CD4-positive, alpha-beta T cell (primary cell): ENCODE results near the gene C9orf43. TPM values are rescaled to one million over a fixed set of nuclear protein-coding genes. Genes with fewer than 3 reads are reported as not detected.
"Not testable (repeated sequence)": the region's sequence is repeated elsewhere in the genome, so short reads cannot be mapped to it uniquely, and the experiment has no call there.

Source experiments
- ATAC-seq: fragments of 200-7000 bp; cut with Tn5 transposase; one replicate; pipeline ENCODE4 v1.10.0; 2022; ENCODE audit warnings: mild to moderate bottlenecking; ENCODE audit not compliant: poor library complexity
- CTCF ChIA-PET: fragments of 350-600 bp; sonication (Branson Sonifier 250); formaldehyde crosslinking; loops from one replicate; lab custom pipeline; 2021; ENCODE audit warnings: antibody characterized with exemption, inconsistent platforms; lab: Charles Lee
- POLR2A ChIA-PET: fragments of 350-600 bp; sonication (Branson Sonifier 250); formaldehyde crosslinking; loops from one replicate; lab custom pipeline; 2021; ENCODE audit warnings: antibody characterized with exemption, inconsistent platforms; lab: Charles Lee
- DNase-seq, 14 experiments: peaks; one replicate each; pipeline ENCODE4 v3.0.0-alpha.2; 2013 to 2020; ENCODE audit warnings: mixed read lengths in 2 of 14
- H3K27ac ChIP-seq, 2 donors: one replicate each; pipeline versions ENCODE4 v1.5.1 to v1.7.0; 2013; ENCODE audit warnings: low read length in 2 of 2, low read depth in 1 of 2, mild to moderate bottlenecking in 1 of 2
- H3K27me3 ChIP-seq, 2 experiments: 1 replicate in 1 of 2; 2 replicates in 1 of 2; pipeline versions ENCODE4 v1.6.1 to v1.7.0; 2013; ENCODE audit warnings: low read length in 2 of 2, control low read depth in 1 of 2, mild to moderate bottlenecking in 1 of 2, moderate library complexity in 1 of 2; ENCODE audit not compliant: insufficient read depth in 2 of 2, control insufficient read depth in 1 of 2
- H3K36me3 ChIP-seq: one replicate; pipeline ENCODE4 v1.6.1; 2013; ENCODE audit warnings: low read length, control low read depth; ENCODE audit not compliant: insufficient read depth
- H3K4me1 ChIP-seq: one replicate; pipeline ENCODE4 v1.6.1; 2013; ENCODE audit warnings: low read length, control low read depth; ENCODE audit not compliant: insufficient read depth
- H3K4me3 ChIP-seq: one replicate; pipeline ENCODE4 v1.5.1; 2013; ENCODE audit warnings: mild to moderate bottlenecking, low read length, moderate library complexity
- H3K9me3 ChIP-seq, 2 experiments: 1 replicate in 1 of 2; 2 replicates in 1 of 2; pipeline versions ENCODE4 v1.6.1 to v1.7.0; 2013; ENCODE audit warnings: low read length in 2 of 2, mild to moderate bottlenecking in 2 of 2, control low read depth in 1 of 2, moderate library complexity in 1 of 2; ENCODE audit not compliant: control insufficient read depth in 1 of 2, insufficient read depth in 1 of 2
- H3K27ac Mint-ChIP-seq: one replicate; pipeline ENCODE4 v1.8.0; 2020; ENCODE audit warnings: mixed read lengths
- H3K27me3 Mint-ChIP-seq: one replicate; pipeline ENCODE4 v1.8.0; 2021; ENCODE audit warnings: mixed read lengths
- H3K36me3 Mint-ChIP-seq: one replicate; pipeline ENCODE4 v1.8.0; 2021; ENCODE audit warnings: low read depth, mixed read lengths
- H3K4me1 Mint-ChIP-seq: one replicate; pipeline ENCODE4 v1.8.0; 2021; ENCODE audit warnings: low read depth, mixed read lengths
- H3K4me3 Mint-ChIP-seq: one replicate; pipeline ENCODE4 v1.8.0; 2020; ENCODE audit warnings: mild to moderate bottlenecking, mixed read lengths
- H3K9me3 Mint-ChIP-seq: one replicate; pipeline ENCODE4 v1.8.0; 2020; ENCODE audit warnings: mixed read lengths
- CTCF ChIP-seq: fragments of 200-600 bp; IDR thresholded peaks from one replicate; pipeline ENCODE4 v1.8.0; 2022; ENCODE audit warnings: antibody characterized with exemption, mild to moderate bottlenecking
- intact Hi-C, 2 experiments: fragments of 100-400 bp; cut with DNase I in 1 of 2; cut with micrococcal nuclease in 1 of 2; formaldehyde crosslinking; loops; one replicate each; pipeline versions ENCODE4 v1.15.1 to v1.9.0; 2023 to 2025; cut with DNase I, micrococcal nuclease
- total RNA-seq, 174 experiments: library from RNA in 2 of 174; stranded (reverse) in 2 of 174; gene quantifications; one replicate each; pipeline ENCODE4 v1.2.3 and lab custom pipeline; 2021 to 2026

C9orf43 gene
- total RNA-seq, 2 experiments from 2014 or later = 0.60 to 0.95 TPM

GRCh38 chr9:113364951-113365350 lies 45.6 kb upstream of the C9orf43 start:
- H3K4me3 ChIP-seq = no peak overlapping the region
- H3K4me3 Mint-ChIP-seq = no peak overlapping the region
- H3K27ac ChIP-seq = no peak overlapping the region
- no peaks in the 10 kb centered on the region for H3K27me3 ChIP-seq
- H3K36me3 Mint-ChIP-seq = no peaks in the 10 kb centered on the region
- H3K36me3 ChIP-seq = no peaks in the 10 kb centered on the region
- H3K4me1 ChIP-seq = no peaks in the 10 kb centered on the region
- DNase-seq (no peak), ATAC-seq (no peak)
- H3K27me3 Mint-ChIP-seq = peaks cover 4% of the 10 kb centered on the region
- H3K9me3 Mint-ChIP-seq = no peaks in the 10 kb centered on the region
- H3K4me1 Mint-ChIP-seq = no peaks in the 10 kb centered on the region
- intact Hi-C loops = no loop called here
- H3K9me3 ChIP-seq = no peaks in the 10 kb centered on the region
- POLR2A ChIA-PET = no interaction called here
- CTCF ChIA-PET = interaction anchor here (0.7 to 1.0 kb wide), 3 partner anchors 29 to 1729 kb away, joined by 3 read pairs; partner anchors contain the start of gene ALAD
- no peak for TF ChIP-seq CTCF
- H3K27ac Mint-ChIP-seq = no peak overlapping the region

DNA sequence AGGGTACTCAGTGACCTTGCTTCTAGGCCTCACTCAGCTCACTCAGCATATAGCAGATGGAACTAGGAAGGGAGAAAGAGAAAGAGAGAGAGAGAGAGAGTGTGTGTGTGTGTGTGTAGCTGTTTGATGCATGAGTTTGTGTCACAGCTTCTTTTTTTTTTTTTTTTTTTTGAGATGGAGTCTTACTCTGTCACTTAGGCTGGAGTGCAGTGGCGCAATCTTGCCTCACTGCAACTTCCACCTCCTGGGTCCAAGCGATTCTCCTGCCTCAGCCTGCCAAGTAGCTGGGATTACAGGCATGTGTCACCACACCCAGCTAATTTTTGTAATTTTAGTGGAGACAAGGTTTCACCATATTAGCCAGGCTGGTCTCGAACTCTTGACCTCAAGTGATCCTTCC lies 44.9 kb upstream of the C9orf43 start:
- H3K27me3 Mint-ChIP-seq, intact Hi-C loops, H3K9me3 Mint-ChIP-seq, H3K4me1 Mint-ChIP-seq, H3K36me3 ChIP-seq, H3K9me3 ChIP-seq, H3K27ac ChIP-seq, H3K27ac Mint-ChIP-seq, H3K4me1 ChIP-seq, H3K27me3 ChIP-seq, H3K36me3 Mint-ChIP-seq, POLR2A ChIA-PET, H3K4me3 ChIP-seq, DNase-seq, ATAC-seq, H3K4me3 Mint-ChIP-seq: not testable (repeated sequence)
- CTCF ChIA-PET = interaction anchor here (0.9 kb wide), 1 partner anchor 36 kb away, joined by 3 read pairs; the partner anchor contains the start of gene ALAD

- no peak overlapping the region for H3K27ac ChIP-seq
- H3K27me3 Mint-ChIP-seq = no peaks in the 10 kb centered on the region
- H3K27ac Mint-ChIP-seq = no peak overlapping the region
- H3K9me3 ChIP-seq = no peaks in the 10 kb centered on the region
- intact Hi-C loops = no loop called here
- H3K4me1 Mint-ChIP-seq = no peaks in the 10 kb centered on the region
- ChIA-PET POLR2A (no interaction called here), CTCF (no interaction called here)
- no peak overlapping the region for H3K4me3 Mint-ChIP-seq
- H3K4me3 ChIP-seq = no peak overlapping the region
- H3K36me3 ChIP-seq = peaks cover 8% of the 10 kb centered on the region
- no peaks in the 10 kb centered on the region for H3K9me3 Mint-ChIP-seq
- H3K4me1 ChIP-seq = no peaks in the 10 kb centered on the region
- DNase-seq = no peak
- TF ChIP-seq CTCF = no peak
- H3K36me3 Mint-ChIP-seq = peaks cover 9% of the 10 kb centered on the region
- no peaks in the 10 kb centered on the region for H3K27me3 ChIP-seq
- no peak for ATAC-seq
These were observed 42.1 kb upstream of the C9orf43 start for GRCh38 chr9:113368348-113368981.
